ENCODE results near the gene SHANK2.

The SHANK2 gene

DNA sequence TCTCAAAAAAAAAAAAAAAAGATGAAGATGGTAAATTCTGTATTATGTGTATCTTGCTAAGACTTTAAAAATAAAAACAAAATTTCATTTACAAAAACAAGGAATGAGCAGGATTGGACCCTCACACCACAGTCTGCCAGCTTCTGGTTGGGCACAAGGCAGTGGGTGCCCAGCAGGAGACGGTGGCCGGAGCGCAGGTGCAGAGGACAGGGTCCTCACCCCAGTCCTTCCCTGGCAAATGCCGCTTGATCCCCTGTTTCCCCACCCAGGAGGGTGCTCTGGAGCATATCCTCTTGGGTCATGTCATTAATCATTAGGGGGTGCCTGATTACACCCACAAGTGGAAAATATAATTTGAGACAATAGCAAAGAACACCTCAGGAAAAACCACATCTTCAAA lies 31.2 kb downstream of the SHANK2 start:
- Histone ChIP-seq H3K27me3 (ENCODE audit: control insufficient read depth, insufficient read depth, low read length) (no peaks in the 10 kb centered on the region), H3K4me1 (ENCODE audit: control insufficient read depth, insufficient read depth, low read length) (no peaks in the 10 kb centered on the region), H3K4me3 (ENCODE audit: low read length) (no peak overlapping the region), H3K9ac (ENCODE audit: low read length) (no peak overlapping the region), H3K36me3 (ENCODE audit: control insufficient read depth, insufficient read depth, low read length) (no peaks in the 10 kb centered on the region), H3K27ac (ENCODE audit: low read depth, low read length) (no peak overlapping the region)

DNA sequence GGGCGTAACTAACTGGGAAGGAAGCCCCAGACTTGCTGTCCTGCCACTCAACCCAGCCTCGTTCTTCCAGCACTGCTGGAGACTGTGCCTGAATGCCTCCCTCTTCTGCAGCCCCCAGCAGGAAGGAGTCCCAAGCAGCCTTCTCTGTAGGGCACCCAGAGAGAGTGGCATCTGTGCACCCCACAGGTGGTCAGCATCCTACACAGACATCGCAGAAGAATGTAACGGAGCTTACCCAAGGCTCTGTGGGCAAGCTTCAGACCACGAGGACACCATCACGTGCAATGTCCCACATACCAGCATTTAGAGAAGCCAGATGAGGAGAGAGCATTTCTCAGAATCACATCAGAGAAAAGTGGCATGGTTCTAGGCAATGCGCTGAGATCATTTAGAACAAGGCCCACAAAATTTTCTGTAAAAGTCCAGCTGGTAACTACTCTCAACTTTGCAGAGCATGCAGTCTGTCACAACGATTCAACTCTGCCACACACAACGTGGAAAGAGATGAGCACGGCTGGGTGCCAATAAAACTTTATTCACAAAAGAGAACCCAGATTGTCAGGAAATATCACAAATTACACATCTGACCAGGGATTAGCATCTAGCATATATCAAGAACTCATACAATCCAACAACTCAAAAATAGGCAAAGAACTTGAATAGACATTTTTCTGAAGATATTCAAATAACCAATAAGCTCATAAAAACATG lies 33.4 kb downstream of the SHANK2 start:
- H3K27ac ChIP-seq (ENCODE audit: low read depth, low read length): no peak overlapping the region
- H3K4me3 ChIP-seq (ENCODE audit: low read length): no peak overlapping the region
- H3K36me3 ChIP-seq (ENCODE audit: control insufficient read depth, insufficient read depth, low read length): no peaks in the 10 kb centered on the region
- no peak overlapping the region for H3K9ac ChIP-seq (ENCODE audit: low read length)
- no peaks in the 10 kb centered on the region for H3K27me3 ChIP-seq (ENCODE audit: control insufficient read depth, insufficient read depth, low read length)
- H3K4me1 ChIP-seq (ENCODE audit: control insufficient read depth, insufficient read depth, low read length): no peaks in the 10 kb centered on the region

DNA sequence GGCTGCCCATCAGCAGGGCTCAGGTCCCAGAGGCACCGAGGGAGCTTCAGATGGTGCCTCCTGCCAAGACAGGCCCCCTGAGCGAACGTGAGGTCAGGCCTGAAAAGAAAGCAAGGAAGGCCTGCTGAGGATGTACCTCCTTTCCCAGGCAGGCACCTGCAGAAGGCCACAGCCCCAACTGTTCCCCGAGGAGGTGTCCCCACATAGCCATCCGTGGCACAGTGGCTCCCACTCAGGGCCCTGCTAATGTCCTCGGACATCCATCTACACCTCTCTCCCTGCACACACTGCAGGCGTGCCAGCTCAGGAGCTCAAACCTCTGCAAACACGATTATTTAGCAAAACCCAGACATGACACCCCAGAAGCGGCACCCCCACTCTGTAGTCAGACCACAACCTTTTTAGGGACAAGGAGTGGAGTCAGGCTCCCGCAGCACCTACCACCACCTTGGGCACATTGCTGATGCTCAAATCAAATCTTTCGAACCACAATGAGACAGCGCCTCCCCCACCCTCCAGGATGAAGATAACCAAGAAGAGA lies 36.9 kb downstream of the SHANK2 start:
- Histone ChIP-seq H3K36me3 (ENCODE audit: control insufficient read depth, insufficient read depth, low read length) (no peaks in the 10 kb centered on the region), H3K27me3 (ENCODE audit: control insufficient read depth, insufficient read depth, low read length) (no peaks in the 10 kb centered on the region), H3K27ac (ENCODE audit: low read depth, low read length) (no peak overlapping the region), H3K9ac (ENCODE audit: low read length) (no peak overlapping the region), H3K4me3 (ENCODE audit: low read length) (no peak overlapping the region), H3K4me1 (ENCODE audit: control insufficient read depth, insufficient read depth, low read length) (no peaks in the 10 kb centered on the region)

DNA sequence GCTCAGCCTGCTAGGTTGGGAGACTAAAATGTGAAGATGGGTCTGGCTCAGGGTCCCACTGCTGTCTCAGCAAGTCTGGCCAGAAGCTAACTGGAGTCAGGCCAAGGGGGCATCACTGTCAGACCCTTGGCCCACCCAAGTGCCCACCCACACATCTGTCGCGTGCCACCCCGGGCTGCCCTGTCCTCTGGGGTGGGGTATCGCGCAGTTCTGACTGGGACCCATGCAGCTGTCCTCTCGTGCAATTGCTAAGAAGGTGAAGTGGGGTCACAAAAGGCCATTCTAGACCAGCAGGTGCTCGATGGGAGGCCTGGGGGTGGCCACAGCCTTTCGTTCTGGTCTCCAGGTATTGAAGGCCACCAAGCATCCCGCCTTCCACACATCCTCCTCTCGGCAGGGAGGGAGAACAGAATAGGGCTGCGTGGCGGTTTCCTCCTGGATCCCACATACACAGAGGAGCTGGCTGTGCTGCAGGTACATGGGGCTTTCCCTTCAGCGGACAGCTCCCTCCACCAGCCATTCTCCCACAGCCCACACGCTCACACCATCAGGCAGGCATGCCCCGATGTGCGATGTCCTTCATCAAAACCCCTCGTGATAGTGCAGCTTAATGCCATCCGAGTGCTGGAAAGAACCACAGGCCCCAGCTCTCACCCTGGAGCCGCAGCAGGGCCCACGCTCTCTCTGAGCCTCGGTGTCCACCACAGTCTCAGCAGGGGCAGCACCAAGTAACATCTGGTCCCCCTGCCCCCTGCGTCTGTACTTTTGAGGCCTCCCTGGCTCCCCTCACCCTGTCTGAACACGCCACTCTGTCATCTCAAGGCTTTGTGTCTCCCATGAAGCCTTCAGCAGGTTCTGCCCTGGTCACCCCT lies 37.6 kb downstream of the SHANK2 start:
- H3K4me3 ChIP-seq (ENCODE audit: low read length): no peak overlapping the region
- H3K36me3 ChIP-seq (ENCODE audit: control insufficient read depth, insufficient read depth, low read length): no peaks in the 10 kb centered on the region
- no peak overlapping the region for H3K9ac ChIP-seq (ENCODE audit: low read length)
- H3K4me1 ChIP-seq (ENCODE audit: control insufficient read depth, insufficient read depth, low read length): no peaks in the 10 kb centered on the region
- no peaks in the 10 kb centered on the region for H3K27me3 ChIP-seq (ENCODE audit: control insufficient read depth, insufficient read depth, low read length)
- no peak overlapping the region for H3K27ac ChIP-seq (ENCODE audit: low read depth, low read length)

DNA sequence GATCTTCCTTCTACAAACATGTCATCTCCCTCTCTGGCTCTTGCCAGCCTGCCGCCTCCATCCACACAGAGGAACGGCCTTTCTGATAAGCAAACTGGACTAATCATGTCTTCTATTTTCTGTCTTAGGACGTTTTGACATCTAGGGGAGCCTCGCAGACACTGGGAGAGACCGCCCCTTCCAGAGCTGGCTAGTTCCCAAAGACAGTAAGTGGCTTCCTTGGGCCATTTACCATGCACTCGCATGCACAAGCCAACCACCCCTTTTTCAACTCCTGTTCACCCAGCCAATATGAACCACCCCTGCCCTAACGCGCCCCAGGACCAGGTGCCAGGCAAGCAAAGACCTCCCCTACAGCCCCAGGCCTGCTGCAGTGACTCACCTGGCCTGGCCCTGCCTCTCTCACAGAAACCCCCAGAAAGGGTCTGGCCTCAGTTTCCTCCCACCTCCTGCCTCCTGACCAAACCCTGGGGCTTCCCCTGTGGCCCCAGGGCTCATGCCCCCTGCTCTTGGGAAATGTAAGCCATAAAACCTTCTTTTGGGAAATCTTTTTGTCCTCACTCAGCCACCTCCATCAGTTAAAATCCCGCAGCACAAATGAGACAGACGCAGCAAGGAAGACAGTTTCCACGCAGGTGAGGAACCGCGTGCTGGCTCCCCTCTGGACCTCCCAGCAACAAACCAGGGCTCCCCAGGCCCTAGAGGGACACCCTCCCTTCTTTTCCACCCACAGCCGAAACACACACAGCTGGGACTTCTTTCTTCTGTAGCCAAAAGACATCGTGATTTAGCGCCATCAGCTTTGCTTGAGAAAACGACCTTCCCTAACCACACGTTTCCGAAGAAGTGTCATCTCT lies 38.5 kb downstream of the SHANK2 start:
- Histone ChIP-seq H3K4me3 (ENCODE audit: low read length) (no peak overlapping the region), H3K27ac (ENCODE audit: low read depth, low read length) (no peak overlapping the region), H3K27me3 (ENCODE audit: control insufficient read depth, insufficient read depth, low read length) (no peaks in the 10 kb centered on the region), H3K36me3 (ENCODE audit: control insufficient read depth, insufficient read depth, low read length) (no peaks in the 10 kb centered on the region), H3K4me1 (ENCODE audit: control insufficient read depth, insufficient read depth, low read length) (no peaks in the 10 kb centered on the region), H3K9ac (ENCODE audit: low read length) (no peak overlapping the region)

DNA sequence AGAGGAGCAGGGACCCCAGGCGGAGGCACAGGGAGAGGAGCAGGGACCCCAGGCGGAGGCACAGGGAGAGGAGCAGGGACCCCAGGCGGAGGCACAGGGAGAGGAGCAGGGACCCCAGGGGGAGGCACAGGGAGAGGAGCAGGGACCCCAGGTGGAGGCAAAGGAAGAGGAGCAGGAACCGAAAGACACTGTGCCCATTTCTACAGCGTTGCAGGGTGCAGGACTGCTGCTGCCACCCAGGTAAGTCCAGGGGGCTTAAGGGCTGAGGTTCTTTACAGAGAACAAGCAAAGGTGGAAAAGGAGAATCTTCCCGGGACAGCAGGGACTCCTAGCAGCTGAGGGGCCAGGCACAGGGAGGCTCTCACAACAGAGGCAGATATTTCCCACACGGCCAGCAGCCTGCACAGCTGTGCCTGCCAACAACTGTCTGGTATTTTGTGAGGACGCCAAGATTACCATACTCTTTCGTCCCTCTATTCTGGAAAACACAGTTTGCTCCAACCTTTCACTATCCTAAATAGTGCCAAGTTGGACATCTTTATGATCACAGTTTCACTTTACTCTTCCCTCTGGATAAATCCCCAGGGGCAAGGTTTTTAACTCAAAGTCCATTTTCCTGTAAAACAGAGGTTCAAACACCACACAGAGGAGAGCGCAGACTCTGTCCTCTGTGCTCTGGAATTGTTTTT lies 39.4 kb downstream of the SHANK2 start:
- no peaks in the 10 kb centered on the region for H3K4me1 ChIP-seq (ENCODE audit: control insufficient read depth, insufficient read depth, low read length)
- H3K4me3 ChIP-seq (ENCODE audit: low read length): no peak overlapping the region
- H3K9ac ChIP-seq (ENCODE audit: low read length): no peak overlapping the region
- peak overlapping the region; percentile 6 for H3K27ac ChIP-seq (ENCODE audit: low read depth, low read length)
- H3K36me3 ChIP-seq (ENCODE audit: control insufficient read depth, insufficient read depth, low read length): no peaks in the 10 kb centered on the region
- no peaks in the 10 kb centered on the region for H3K27me3 ChIP-seq (ENCODE audit: control insufficient read depth, insufficient read depth, low read length)

- Histone ChIP-seq H3K27me3 (ENCODE audit: control insufficient read depth, insufficient read depth, low read length) (no peaks in the 10 kb centered on the region), H3K4me3 (ENCODE audit: low read length) (no peak overlapping the region), H3K27ac (ENCODE audit: low read depth, low read length) (no peak overlapping the region), H3K4me1 (ENCODE audit: control insufficient read depth, insufficient read depth, low read length) (no peaks in the 10 kb centered on the region), H3K9ac (ENCODE audit: low read length) (no peak overlapping the region), H3K36me3 (ENCODE audit: control insufficient read depth, insufficient read depth, low read length) (no peaks in the 10 kb centered on the region)
Observed at GRCh38 chr11:71211631-71212030, 40.7 kb downstream of the SHANK2 start.

DNA sequence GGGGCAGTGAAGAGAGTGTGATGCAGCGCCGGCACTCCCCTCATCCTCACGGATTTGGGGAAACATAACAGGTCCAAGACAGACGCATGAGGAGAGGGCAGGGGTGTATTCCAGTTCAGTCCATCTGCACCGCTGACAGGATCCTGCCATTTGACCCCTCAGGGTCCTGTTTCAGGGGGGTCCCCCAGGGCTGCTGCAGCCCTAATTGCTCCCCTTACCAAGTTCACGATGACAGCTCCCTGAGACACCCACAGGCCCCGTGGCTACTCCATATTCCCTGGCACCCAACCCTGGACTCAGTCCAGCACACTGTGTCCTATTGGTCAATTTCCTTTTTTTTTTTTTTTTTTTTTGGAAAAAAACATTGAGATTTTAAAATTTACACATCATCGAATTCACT lies 41.5 kb downstream of the SHANK2 start:
- H3K27me3 ChIP-seq (ENCODE audit: control insufficient read depth, insufficient read depth, low read length): no peaks in the 10 kb centered on the region
- no peak overlapping the region for H3K27ac ChIP-seq (ENCODE audit: low read depth, low read length)
- H3K4me1 ChIP-seq (ENCODE audit: control insufficient read depth, insufficient read depth, low read length): peaks cover 4% of the 10 kb centered on the region
- H3K9ac ChIP-seq (ENCODE audit: low read length): no peak overlapping the region
- no peaks in the 10 kb centered on the region for H3K36me3 ChIP-seq (ENCODE audit: control insufficient read depth, insufficient read depth, low read length)
- no peak overlapping the region for H3K4me3 ChIP-seq (ENCODE audit: low read length)

DNA sequence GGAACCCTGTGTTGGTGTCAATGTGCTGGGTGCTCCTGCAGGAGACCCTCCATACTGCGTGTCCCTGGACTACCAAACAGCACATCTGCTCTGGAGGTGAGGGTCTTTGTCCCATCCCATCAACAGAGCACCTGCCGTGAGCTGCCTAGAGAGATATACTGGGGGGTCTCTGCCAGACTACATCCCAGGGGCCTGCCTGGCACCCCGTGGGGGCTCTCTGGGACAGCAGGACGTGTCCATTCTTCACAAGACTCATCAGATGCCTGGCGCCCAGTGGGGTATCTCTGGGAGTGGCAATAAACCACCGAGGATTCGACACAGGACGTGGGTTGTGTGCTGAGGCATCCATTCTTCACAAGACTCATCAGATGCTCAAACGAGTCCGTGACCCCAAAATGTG lies 42.7 kb downstream of the SHANK2 start:
- H3K27me3 ChIP-seq (ENCODE audit: control insufficient read depth, insufficient read depth, low read length): no peaks in the 10 kb centered on the region
- H3K9ac ChIP-seq (ENCODE audit: low read length): no peak overlapping the region
- H3K4me1 ChIP-seq (ENCODE audit: control insufficient read depth, insufficient read depth, low read length): peaks cover 6% of the 10 kb centered on the region
- H3K27ac ChIP-seq (ENCODE audit: low read depth, low read length): no peak overlapping the region
- no peaks in the 10 kb centered on the region for H3K36me3 ChIP-seq (ENCODE audit: control insufficient read depth, insufficient read depth, low read length)
- H3K4me3 ChIP-seq (ENCODE audit: low read length): no peak overlapping the region

DNA sequence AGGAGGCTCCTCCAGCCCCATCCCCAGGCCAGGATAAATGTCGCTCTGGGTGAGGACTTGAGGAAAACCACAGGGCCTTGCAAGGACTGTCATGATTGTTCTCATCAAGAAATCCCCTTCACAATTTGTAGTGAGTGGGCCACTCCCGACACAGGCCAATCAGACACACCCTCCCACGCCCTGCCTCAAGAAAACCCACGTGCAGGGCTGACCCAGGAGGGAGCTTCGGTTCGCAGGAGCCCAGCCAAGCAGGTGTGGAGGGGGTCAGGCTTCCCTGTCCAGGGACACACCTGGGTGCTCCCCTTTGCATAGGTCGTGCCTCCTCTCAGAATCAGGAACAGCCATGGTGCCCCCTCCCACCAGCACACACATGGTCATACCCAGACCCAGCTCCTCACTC lies 43.2 kb downstream of the SHANK2 start:
- H3K4me1 ChIP-seq (ENCODE audit: control insufficient read depth, insufficient read depth, low read length): peaks cover 6% of the 10 kb centered on the region

DNA sequence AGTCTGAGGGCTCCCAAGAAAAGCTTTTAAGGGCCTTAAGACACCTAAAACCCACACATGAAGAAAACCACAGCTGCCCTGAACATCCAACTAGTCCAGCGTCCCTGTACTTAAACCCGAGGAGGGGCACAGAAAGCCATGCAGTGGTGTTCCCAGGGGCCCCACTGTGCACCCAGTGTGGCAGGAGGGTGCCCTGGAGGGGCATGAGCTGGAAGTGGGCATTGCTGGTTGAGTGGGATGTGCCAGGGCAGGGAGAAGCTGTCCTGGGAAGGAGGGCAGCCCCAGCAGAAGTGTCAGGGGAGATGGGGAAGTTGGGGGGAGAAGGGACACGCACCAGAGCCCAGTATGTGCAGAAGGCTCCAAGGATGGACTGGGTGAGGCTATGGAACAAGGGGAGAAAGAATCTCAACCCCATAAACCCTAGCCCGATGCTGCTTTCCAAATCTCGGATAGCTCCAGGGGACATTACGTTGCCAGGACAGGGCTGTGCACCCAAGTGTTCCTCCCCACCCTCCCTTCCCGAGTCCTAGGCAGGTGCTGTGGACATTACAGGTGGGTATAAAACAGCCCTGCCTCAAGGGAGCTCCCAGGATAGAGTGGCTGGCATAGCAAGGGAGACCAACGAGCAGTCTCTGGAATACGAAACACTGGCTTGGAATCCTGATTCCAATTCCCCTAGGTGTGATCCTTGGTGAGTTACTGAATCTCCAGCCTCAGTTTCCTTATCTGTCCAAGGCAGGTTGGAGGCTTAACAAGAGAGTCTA lies 44.2 kb downstream of the SHANK2 start:
- Histone ChIP-seq H3K9ac (ENCODE audit: low read length) (no peak overlapping the region), H3K4me1 (ENCODE audit: control insufficient read depth, insufficient read depth, low read length) (peaks cover 6% of the 10 kb centered on the region), H3K27ac (ENCODE audit: low read depth, low read length) (no peak overlapping the region), H3K4me3 (ENCODE audit: low read length) (no peak overlapping the region), H3K27me3 (ENCODE audit: control insufficient read depth, insufficient read depth, low read length) (no peaks in the 10 kb centered on the region), H3K36me3 (ENCODE audit: control insufficient read depth, insufficient read depth, low read length) (no peaks in the 10 kb centered on the region)

More for the DNA sequence above, 43.2 kb downstream of the SHANK2 start:
- no peak overlapping the region for H3K9ac ChIP-seq (ENCODE audit: low read length)
- no peaks in the 10 kb centered on the region for H3K36me3 ChIP-seq (ENCODE audit: control insufficient read depth, insufficient read depth, low read length)
- no peak overlapping the region for H3K27ac ChIP-seq (ENCODE audit: low read depth, low read length)
- no peak overlapping the region for H3K4me3 ChIP-seq (ENCODE audit: low read length)
- H3K27me3 ChIP-seq (ENCODE audit: control insufficient read depth, insufficient read depth, low read length): no peaks in the 10 kb centered on the region
